ENCODE measurements around the gene INO80.

Gene INO80

GRCh38 chr15:41128174-41128902 lies 12.3 kb upstream of the INO80 start:
- Histone ChIP-seq H4K20me1 (ENCODE audit: insufficient read depth) (no peaks in the 10 kb centered on the region), H2AFZ (ENCODE audit: low read depth) (no peak overlapping the region), H3K4me1 (ENCODE audit: low read depth, poor library complexity, severe bottlenecking) (no peaks in the 10 kb centered on the region), H3K27ac (no peak overlapping the region), H3K36me3 (ENCODE audit: insufficient read depth) (no peaks in the 10 kb centered on the region), H3K4me3 (IDR thresholded peaks at IDR 0.05; ENCODE audit: insufficient read depth, low read depth, low read length) (no peak overlapping the region), H3K79me2 (ENCODE audit: insufficient read depth, low read depth) (no peaks in the 10 kb centered on the region), H3K27me3 (ENCODE audit: insufficient read depth, low read depth) (no peaks in the 10 kb centered on the region), H3K9ac (no peak overlapping the region), H3K4me2 (no peak overlapping the region)
- TF ChIP-seq, protein P1, sequence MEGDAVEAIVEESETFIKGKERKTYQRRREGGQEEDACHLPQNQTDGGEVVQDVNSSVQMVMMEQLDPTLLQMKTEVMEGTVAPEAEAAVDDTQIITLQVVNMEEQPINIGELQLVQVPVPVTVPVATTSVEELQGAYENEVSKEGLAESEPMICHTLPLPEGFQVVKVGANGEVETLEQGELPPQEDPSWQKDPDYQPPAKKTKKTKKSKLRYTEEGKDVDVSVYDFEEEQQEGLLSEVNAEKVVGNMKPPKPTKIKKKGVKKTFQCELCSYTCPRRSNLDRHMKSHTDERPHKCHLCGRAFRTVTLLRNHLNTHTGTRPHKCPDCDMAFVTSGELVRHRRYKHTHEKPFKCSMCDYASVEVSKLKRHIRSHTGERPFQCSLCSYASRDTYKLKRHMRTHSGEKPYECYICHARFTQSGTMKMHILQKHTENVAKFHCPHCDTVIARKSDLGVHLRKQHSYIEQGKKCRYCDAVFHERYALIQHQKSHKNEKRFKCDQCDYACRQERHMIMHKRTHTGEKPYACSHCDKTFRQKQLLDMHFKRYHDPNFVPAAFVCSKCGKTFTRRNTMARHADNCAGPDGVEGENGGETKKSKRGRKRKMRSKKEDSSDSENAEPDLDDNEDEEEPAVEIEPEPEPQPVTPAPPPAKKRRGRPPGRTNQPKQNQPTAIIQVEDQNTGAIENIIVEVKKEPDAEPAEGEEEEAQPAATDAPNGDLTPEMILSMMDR (conservative IDR thresholded peaks at IDR 0.05; ENCODE audit: low read depth, low read length): no peak

DNA sequence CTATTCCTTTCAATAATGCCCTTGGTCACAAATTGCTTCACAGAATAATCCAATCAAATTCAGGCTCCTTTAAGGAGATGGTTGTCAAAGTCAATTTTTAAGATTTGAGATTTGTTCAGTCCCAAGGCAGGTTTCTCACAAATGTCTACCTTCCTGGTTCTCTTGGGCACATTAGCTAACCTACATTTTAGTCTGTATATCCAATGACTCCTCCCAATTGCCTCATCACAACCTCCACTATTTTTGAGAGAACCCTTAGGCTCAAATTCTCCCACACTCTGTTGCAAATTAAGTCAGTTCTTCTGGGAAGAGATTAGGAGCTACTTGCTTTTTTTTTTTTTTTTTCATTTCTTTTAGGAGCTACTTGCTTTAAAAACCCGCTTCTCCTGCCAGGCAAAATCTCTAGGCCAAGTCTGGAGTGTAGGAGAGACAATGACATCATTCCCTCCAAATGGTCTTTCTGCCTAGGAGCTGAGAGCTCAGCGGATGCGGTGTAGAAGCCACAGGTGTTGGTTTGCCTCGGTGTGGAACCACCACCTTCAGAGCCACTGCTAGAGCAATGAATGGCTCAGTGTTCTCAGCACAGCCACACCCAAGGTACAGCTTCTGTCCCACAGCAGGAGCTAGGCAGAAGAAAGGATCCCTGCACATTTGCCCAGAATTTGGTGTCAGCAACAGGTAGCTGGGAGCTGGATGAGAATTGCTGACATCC lies 10.0 kb upstream of the INO80 start:
- H3K27ac ChIP-seq: no peak overlapping the region
- H3K9ac ChIP-seq: no peak overlapping the region
- no peak overlapping the region for H3K4me2 ChIP-seq
- H3K36me3 ChIP-seq (ENCODE audit: insufficient read depth): no peaks in the 10 kb centered on the region
- no peaks in the 10 kb centered on the region for H3K4me1 ChIP-seq (ENCODE audit: low read depth, poor library complexity, severe bottlenecking)
- H4K20me1 ChIP-seq (ENCODE audit: insufficient read depth): no peaks in the 10 kb centered on the region
- TF ChIP-seq, protein P1 (conservative IDR thresholded peaks at IDR 0.05; ENCODE audit: low read depth, low read length): no peak
- no peaks in the 10 kb centered on the region for H3K79me2 ChIP-seq (ENCODE audit: insufficient read depth, low read depth)
- no peaks in the 10 kb centered on the region for H3K27me3 ChIP-seq (ENCODE audit: insufficient read depth, low read depth)
- H2AFZ ChIP-seq (ENCODE audit: low read depth): no peak overlapping the region
- H3K4me3 ChIP-seq (IDR thresholded peaks at IDR 0.05; ENCODE audit: insufficient read depth, low read depth, low read length): no peak overlapping the region

GRCh38 chr15:41125063-41125669 lies 9.1 kb upstream of the INO80 start:
- Histone ChIP-seq H3K27ac (no peak overlapping the region), H3K4me1 (ENCODE audit: low read depth, poor library complexity, severe bottlenecking) (no peaks in the 10 kb centered on the region), H3K9ac (no peak overlapping the region), H3K79me2 (ENCODE audit: insufficient read depth, low read depth) (no peaks in the 10 kb centered on the region), H4K20me1 (ENCODE audit: insufficient read depth) (no peaks in the 10 kb centered on the region), H3K4me2 (no peak overlapping the region), H3K36me3 (ENCODE audit: insufficient read depth) (no peaks in the 10 kb centered on the region), H2AFZ (ENCODE audit: low read depth) (no peak overlapping the region), H3K27me3 (ENCODE audit: insufficient read depth, low read depth) (no peaks in the 10 kb centered on the region), H3K4me3 (IDR thresholded peaks at IDR 0.05; ENCODE audit: insufficient read depth, low read depth, low read length) (no peak overlapping the region)
- TF ChIP-seq, protein P1 (conservative IDR thresholded peaks at IDR 0.05; ENCODE audit: low read depth, low read length): no peak

DNA sequence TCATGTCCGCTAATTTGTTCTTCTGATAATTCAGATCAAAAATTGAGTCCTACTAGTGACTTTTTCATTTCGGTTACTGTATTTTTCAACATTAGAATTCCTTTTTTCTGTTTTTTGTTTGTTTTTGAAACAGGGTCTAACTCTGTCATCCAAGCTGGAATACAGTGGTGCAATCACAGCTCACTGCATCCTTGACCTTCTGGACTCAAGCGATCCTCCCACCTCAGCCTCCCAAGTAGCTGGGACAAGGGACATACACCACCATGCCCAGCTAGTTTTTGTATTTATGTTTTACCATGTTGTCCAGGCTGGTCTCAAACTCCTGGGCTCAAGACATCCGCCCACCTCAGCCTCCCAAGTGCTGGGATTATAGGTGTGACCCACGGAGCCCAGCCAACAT lies 8.0 kb upstream of the INO80 start:
- Histone ChIP-seq H4K20me1 (ENCODE audit: insufficient read depth) (no peaks in the 10 kb centered on the region), H3K27ac (no peak overlapping the region), H3K4me2 (no peak overlapping the region), H3K79me2 (ENCODE audit: insufficient read depth, low read depth) (no peaks in the 10 kb centered on the region), H3K36me3 (ENCODE audit: insufficient read depth) (no peaks in the 10 kb centered on the region), H3K9ac (no peak overlapping the region), H3K27me3 (ENCODE audit: insufficient read depth, low read depth) (no peaks in the 10 kb centered on the region), H2AFZ (ENCODE audit: low read depth) (no peak overlapping the region), H3K4me3 (IDR thresholded peaks at IDR 0.05; ENCODE audit: insufficient read depth, low read depth, low read length) (no peak overlapping the region), H3K4me1 (ENCODE audit: low read depth, poor library complexity, severe bottlenecking) (peaks cover 9% of the 10 kb centered on the region)
- TF ChIP-seq, protein P1 (conservative IDR thresholded peaks at IDR 0.05; ENCODE audit: low read depth, low read length): no peak

Data from KMS-11 (cell line).